CD4-positive, alpha-beta T cell (primary cell): Measurements from ENCODE around the gene CCSER1. TPM values are rescaled to one million over a fixed set of nuclear protein-coding genes. Genes with fewer than 3 reads are reported as not detected.

Experiments
- ATAC-seq: fragments of 200-7000 bp; cut with Tn5 transposase; one replicate; pipeline ENCODE4 v1.10.0; 2022; ENCODE audit warnings: mild to moderate bottlenecking; ENCODE audit not compliant: poor library complexity
- CTCF ChIA-PET: fragments of 350-600 bp; sonication (Branson Sonifier 250); formaldehyde crosslinking; loops from one replicate; lab custom pipeline; 2021; ENCODE audit warnings: antibody characterized with exemption, inconsistent platforms; lab: Charles Lee
- POLR2A ChIA-PET: fragments of 350-600 bp; sonication (Branson Sonifier 250); formaldehyde crosslinking; loops from one replicate; lab custom pipeline; 2021; ENCODE audit warnings: antibody characterized with exemption, inconsistent platforms; lab: Charles Lee
- DNase-seq, 14 experiments: peaks; one replicate each; pipeline ENCODE4 v3.0.0-alpha.2; 2013 to 2020; ENCODE audit warnings: mixed read lengths in 2 of 14
- H3K27ac ChIP-seq, 2 donors: one replicate each; pipeline versions ENCODE4 v1.5.1 to v1.7.0; 2013; ENCODE audit warnings: low read length in 2 of 2, low read depth in 1 of 2, mild to moderate bottlenecking in 1 of 2
- H3K27me3 ChIP-seq, 2 experiments: 1 replicate in 1 of 2; 2 replicates in 1 of 2; pipeline versions ENCODE4 v1.6.1 to v1.7.0; 2013; ENCODE audit warnings: low read length in 2 of 2, control low read depth in 1 of 2, mild to moderate bottlenecking in 1 of 2, moderate library complexity in 1 of 2; ENCODE audit not compliant: insufficient read depth in 2 of 2, control insufficient read depth in 1 of 2
- H3K36me3 ChIP-seq: one replicate; pipeline ENCODE4 v1.6.1; 2013; ENCODE audit warnings: low read length, control low read depth; ENCODE audit not compliant: insufficient read depth
- H3K4me1 ChIP-seq: one replicate; pipeline ENCODE4 v1.6.1; 2013; ENCODE audit warnings: low read length, control low read depth; ENCODE audit not compliant: insufficient read depth
- H3K4me3 ChIP-seq: one replicate; pipeline ENCODE4 v1.5.1; 2013; ENCODE audit warnings: mild to moderate bottlenecking, low read length, moderate library complexity
- H3K9me3 ChIP-seq, 2 experiments: 1 replicate in 1 of 2; 2 replicates in 1 of 2; pipeline versions ENCODE4 v1.6.1 to v1.7.0; 2013; ENCODE audit warnings: low read length in 2 of 2, mild to moderate bottlenecking in 2 of 2, control low read depth in 1 of 2, moderate library complexity in 1 of 2; ENCODE audit not compliant: control insufficient read depth in 1 of 2, insufficient read depth in 1 of 2
- H3K27ac Mint-ChIP-seq: one replicate; pipeline ENCODE4 v1.8.0; 2020; ENCODE audit warnings: mixed read lengths
- H3K27me3 Mint-ChIP-seq: one replicate; pipeline ENCODE4 v1.8.0; 2021; ENCODE audit warnings: mixed read lengths
- H3K36me3 Mint-ChIP-seq: one replicate; pipeline ENCODE4 v1.8.0; 2021; ENCODE audit warnings: low read depth, mixed read lengths
- H3K4me1 Mint-ChIP-seq: one replicate; pipeline ENCODE4 v1.8.0; 2021; ENCODE audit warnings: low read depth, mixed read lengths
- H3K4me3 Mint-ChIP-seq: one replicate; pipeline ENCODE4 v1.8.0; 2020; ENCODE audit warnings: mild to moderate bottlenecking, mixed read lengths
- H3K9me3 Mint-ChIP-seq: one replicate; pipeline ENCODE4 v1.8.0; 2020; ENCODE audit warnings: mixed read lengths
- intact Hi-C, 2 experiments: fragments of 100-400 bp; cut with DNase I in 1 of 2; cut with micrococcal nuclease in 1 of 2; formaldehyde crosslinking; loops; one replicate each; pipeline versions ENCODE4 v1.15.1 to v1.9.0; 2023 to 2025; cut with DNase I, micrococcal nuclease
- total RNA-seq, 174 experiments: library from RNA in 2 of 174; stranded (reverse) in 2 of 174; gene quantifications; one replicate each; pipeline ENCODE4 v1.2.3 and lab custom pipeline; 2021 to 2026
- TF ChIP-seq, protein P1 (sequence below): fragments of 200-600 bp; IDR thresholded peaks from one replicate; pipeline ENCODE4 v1.8.0; 2022; ENCODE audit warnings: antibody characterized with exemption, mild to moderate bottlenecking

Gene CCSER1
- total RNA-seq, 2 experiments from 2014 or later = 0.36 to 0.71 TPM

DNA sequence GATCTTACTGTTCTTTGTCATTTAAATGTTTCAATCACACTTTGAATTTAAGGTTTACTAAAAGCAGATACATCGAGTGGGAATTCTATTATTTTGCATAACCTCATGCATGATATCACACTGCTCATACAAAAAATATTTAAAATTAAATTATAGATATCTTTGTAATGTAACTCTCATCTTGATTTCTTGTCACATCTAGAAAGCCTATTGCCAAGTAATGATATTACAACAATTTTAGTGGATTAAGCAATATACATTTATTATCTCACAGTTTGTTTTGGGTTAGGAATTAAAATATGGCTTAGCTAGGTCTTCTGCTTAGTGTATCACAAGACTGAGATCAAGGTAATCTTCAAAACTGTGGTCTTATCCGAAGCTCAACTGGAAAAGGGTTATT is 865.0 kb downstream of the CCSER1 start:
- H3K4me3 Mint-ChIP-seq = no peak overlapping the region
- no peaks in the 10 kb centered on the region for H3K36me3 Mint-ChIP-seq
- TF ChIP-seq, protein P1, sequence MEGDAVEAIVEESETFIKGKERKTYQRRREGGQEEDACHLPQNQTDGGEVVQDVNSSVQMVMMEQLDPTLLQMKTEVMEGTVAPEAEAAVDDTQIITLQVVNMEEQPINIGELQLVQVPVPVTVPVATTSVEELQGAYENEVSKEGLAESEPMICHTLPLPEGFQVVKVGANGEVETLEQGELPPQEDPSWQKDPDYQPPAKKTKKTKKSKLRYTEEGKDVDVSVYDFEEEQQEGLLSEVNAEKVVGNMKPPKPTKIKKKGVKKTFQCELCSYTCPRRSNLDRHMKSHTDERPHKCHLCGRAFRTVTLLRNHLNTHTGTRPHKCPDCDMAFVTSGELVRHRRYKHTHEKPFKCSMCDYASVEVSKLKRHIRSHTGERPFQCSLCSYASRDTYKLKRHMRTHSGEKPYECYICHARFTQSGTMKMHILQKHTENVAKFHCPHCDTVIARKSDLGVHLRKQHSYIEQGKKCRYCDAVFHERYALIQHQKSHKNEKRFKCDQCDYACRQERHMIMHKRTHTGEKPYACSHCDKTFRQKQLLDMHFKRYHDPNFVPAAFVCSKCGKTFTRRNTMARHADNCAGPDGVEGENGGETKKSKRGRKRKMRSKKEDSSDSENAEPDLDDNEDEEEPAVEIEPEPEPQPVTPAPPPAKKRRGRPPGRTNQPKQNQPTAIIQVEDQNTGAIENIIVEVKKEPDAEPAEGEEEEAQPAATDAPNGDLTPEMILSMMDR = no peak
- CTCF ChIA-PET = no interaction called here
- H3K9me3 ChIP-seq = no peaks in the 10 kb centered on the region
- no peaks in the 10 kb centered on the region for H3K27me3 ChIP-seq
- intact Hi-C loops = no loop called here
- H3K9me3 Mint-ChIP-seq = peaks cover 2% of the 10 kb centered on the region
- DNase-seq (no peak), ATAC-seq (no peak)
- H3K4me1 ChIP-seq = no peaks in the 10 kb centered on the region
- H3K27ac ChIP-seq = no peak overlapping the region
- no peak overlapping the region for H3K27ac Mint-ChIP-seq
- H3K4me3 ChIP-seq = no peak overlapping the region
- no peaks in the 10 kb centered on the region for H3K4me1 Mint-ChIP-seq
- no peaks in the 10 kb centered on the region for H3K27me3 Mint-ChIP-seq
- H3K36me3 ChIP-seq = no peaks in the 10 kb centered on the region
- POLR2A ChIA-PET = no interaction called here

DNA sequence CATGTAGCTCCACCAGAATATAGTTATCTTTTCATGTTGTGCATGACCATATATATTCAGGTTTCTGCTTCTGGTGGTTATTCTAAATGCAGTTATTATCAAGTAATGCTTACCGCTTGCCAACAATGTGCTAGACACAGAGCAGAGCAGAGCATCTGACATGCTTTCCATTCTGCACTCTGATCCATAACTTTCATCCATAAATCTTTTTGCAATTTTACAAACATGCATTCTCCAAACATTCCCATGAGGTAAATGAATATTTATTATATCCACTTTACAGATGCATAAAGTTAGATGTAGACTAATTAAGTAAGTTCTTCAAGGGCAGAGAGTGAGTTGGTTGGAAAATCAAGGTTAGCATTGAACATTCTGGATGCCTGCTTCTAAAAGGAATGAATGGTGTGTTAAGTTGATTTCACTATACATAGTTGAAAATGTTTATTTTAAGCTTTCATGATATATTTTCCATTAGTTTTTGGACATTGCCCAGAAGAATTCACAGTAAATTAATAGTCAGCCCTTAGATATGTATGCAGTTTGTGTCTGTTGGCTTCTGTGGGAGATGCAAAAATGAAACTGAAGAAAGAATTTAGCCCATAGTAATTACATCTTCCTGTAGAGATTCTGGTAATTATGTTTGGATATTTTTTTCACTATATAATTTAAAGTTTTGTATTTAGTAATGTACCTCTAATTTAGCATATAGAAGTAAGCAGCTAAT is 867.8 kb downstream of the CCSER1 start:
- H3K27me3 ChIP-seq = no peaks in the 10 kb centered on the region
- Mint-ChIP-seq H3K4me3 (no peak overlapping the region), H3K4me1 (no peaks in the 10 kb centered on the region), H3K27ac (no peak overlapping the region), H3K9me3 (no peaks in the 10 kb centered on the region), H3K27me3 (no peaks in the 10 kb centered on the region), H3K36me3 (no peaks in the 10 kb centered on the region)
- no peaks in the 10 kb centered on the region for H3K9me3 ChIP-seq
- ChIA-PET POLR2A (no interaction called here), CTCF (interaction anchor here (0.8 kb wide), 1 partner anchor 14 kb away, joined by 3 read pairs; no protein-coding TSS in a partner anchor)
- DNase-seq (no peak), ATAC-seq (no peak)
- H3K4me1 ChIP-seq = no peaks in the 10 kb centered on the region
- H3K27ac ChIP-seq = no peak overlapping the region
- TF ChIP-seq, protein P1 = no peak
- no peaks in the 10 kb centered on the region for H3K36me3 ChIP-seq
- no peak overlapping the region for H3K4me3 ChIP-seq
- intact Hi-C loops = no loop called here

DNA sequence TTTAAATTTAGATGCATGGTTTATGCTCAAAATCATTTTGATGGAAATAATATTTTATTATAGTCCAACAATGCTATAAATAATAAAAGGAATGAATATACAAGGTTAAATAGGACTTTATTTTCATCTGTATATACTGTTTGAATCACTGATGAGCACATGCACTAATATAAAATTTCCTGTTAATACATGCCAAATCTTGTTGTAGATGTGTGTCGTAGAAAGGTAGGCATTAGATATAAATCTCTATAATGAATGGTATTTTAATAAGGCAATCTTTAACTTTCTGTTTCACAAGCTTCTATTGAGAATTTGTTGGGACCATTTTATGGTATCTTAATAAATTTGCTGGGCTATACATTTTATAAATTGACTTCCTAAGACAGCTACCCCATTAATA is 868.8 kb downstream of the CCSER1 start:
- no peak for ATAC-seq
- Mint-ChIP-seq H3K4me3 (no peak overlapping the region), H3K36me3 (no peaks in the 10 kb centered on the region), H3K4me1 (no peaks in the 10 kb centered on the region), H3K9me3 (no peaks in the 10 kb centered on the region), H3K27ac (no peak overlapping the region), H3K27me3 (no peaks in the 10 kb centered on the region)
- Histone ChIP-seq H3K4me1 (no peaks in the 10 kb centered on the region), H3K36me3 (no peaks in the 10 kb centered on the region), H3K27me3 (no peaks in the 10 kb centered on the region), H3K27ac (no peak overlapping the region), H3K9me3 (no peaks in the 10 kb centered on the region), H3K4me3 (no peak overlapping the region)
- ChIA-PET CTCF (no interaction called here), POLR2A (no interaction called here)
- TF ChIP-seq, protein P1 = no peak
- intact Hi-C loops = no loop called here
- no peak for DNase-seq
